Left lobe of liver (tissue), 2 donors: Measurements from ENCODE around the gene BLOC1S3. TPM values are rescaled to one million over a fixed set of nuclear protein-coding genes. Genes with fewer than 3 reads are reported as not detected.

Source experiments
- ATAC-seq: fragments of 200-7000 bp; cut with Tn5 transposase; one replicate; pipeline ENCODE4 v1.9.1; 2020; ENCODE audit warnings: mild to moderate bottlenecking, moderate library complexity
- DNase-seq: peaks from one replicate; pipeline ENCODE4 v3.0.0-alpha.2; 2020; ENCODE audit warnings: low spot score
- total RNA-seq: library from RNA; stranded (reverse); gene quantifications from one replicate; pipeline ENCODE4 v1.2.1, GENCODE V29; 2021
- donor health status: DM: no; HTN: no; CAD: no; lungs with moderate emphysema.
- donor health status: DM: no; HTN: yes; CAD: no.

Gene BLOC1S3
- total RNA-seq, result 6.5 TPM

- ATAC-seq (peak; percentile 90), DNase-seq (peak; percentile 100)
These were observed at the start of gene BLOC1S3 for GRCh38 chr19:45178262-45179071. BLOC1S3 (plus strand) TSS chr19:45178784; CDS start chr19:45179297, 513 bp downstream.

DNA sequence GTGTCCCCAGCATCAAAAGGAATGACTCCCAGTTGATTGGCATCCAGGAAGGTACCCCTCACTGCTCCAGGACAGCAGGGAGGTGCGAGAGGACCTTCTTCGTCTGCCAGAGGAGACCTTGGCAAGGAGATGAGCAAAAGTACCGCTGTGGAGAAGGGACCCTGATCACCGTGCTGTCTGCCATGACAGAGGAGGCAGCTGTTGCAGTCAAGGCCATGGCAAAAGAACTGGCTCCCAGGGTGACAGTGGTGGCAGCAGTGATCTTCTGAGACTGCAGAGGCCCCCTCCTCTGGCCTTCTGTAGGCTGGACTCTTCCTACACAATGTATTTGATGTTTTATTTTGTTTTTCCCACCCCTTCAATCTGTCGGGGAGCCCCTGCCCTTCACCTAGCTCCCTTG, 49.8 kb upstream of the BLOC1S3 start:
- no peak for DNase-seq
- no peak for ATAC-seq

DNA sequence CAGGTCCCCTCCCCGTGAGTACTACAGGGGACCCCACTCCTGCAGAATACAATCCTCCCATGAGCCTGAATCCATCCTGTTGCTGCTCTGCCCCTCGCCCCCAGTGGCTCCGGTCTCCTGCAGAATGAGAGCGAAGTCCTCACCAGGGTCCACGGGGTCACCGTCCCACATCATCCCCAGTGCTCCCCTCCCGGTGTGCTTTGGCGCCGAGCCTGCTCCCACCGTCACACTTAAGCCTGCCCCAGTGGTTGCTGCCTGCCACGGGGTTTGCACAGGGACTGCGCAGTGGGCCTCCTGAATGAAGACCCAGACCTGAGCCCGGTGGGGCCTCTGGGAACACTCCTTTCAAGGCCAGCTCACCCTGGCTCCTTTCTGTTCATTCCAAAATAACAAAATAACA, 48.3 kb upstream of the BLOC1S3 start:
- ATAC-seq (no peak), DNase-seq (no peak)

- ATAC-seq, result peak; percentile 73
- no peak for DNase-seq
These were observed 47.5 kb upstream of the BLOC1S3 start for GRCh38 chr19:45130888-45131615.

GRCh38 chr19:45133661-45134060, 44.9 kb upstream of the BLOC1S3 start:
- ATAC-seq (no peak), DNase-seq (no peak)

DNA sequence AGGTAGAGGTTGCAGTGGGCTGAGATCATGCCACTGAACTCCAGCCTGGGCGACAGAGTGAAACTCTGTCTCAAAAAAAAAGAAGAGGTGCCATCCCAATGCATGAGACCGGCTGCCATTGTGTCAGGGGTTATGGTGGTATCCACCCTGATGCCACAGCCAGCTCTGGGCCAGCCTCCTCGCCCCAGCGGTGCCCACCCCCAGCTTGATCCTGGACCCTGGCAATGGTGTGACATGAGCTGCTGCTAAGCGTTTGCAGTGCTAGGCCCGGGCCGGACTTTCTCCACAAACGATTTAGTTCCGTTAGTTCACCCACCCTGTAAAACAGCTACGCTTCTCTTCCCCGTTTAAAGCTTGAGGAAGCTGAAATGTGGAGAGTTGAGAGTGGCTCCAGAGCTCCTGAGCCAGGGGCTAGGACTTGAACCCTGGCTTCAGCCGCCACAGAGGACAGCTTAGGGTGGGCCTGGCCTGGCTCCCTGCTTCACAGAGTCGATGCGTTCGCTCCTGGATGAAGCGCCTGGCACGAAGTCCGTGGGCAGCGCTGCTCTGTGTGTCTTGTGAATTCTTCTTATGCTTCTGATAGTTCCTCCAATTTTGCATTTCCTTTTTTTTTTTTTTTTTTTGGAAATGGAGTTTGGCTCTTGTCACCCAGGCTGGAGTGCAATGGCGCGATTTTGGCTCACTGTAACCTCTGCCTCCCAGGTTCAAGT, 43.3 kb upstream of the BLOC1S3 start:
- no peak for ATAC-seq
- DNase-seq, result no peak

GRCh38 chr19:45136507-45137178, 41.9 kb upstream of the BLOC1S3 start:
- ATAC-seq (no peak), DNase-seq (no peak)

- ATAC-seq (no peak), DNase-seq (no peak)
These were observed 41.3 kb upstream of the BLOC1S3 start for GRCh38 chr19:45137179-45137761.

GRCh38 chr19:45138303-45138751, 40.3 kb upstream of the BLOC1S3 start:
- no peak for DNase-seq
- no peak for ATAC-seq

- ATAC-seq (no peak), DNase-seq (no peak)
These were observed 39.1 kb upstream of the BLOC1S3 start for GRCh38 chr19:45139286-45140143.

DNA sequence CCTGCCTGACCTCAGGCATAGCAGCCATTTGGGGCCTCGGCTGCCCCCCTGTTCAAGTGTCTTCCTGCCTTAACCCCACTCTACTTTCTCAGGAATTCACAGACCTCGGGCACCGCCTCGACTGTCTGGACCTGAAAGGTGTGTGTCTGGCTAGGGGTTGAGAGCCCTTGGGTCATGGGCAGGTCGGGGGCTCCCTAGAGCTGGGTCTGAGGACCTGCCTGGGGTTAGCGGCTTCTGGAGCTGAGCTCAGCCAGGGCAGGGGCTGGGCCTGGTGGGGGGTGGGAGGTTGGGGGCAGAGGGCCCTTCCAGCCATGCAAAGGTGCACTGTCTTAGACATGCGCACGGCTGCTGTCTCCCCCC, 38.5 kb upstream of the BLOC1S3 start:
- DNase-seq, result no peak

DNA sequence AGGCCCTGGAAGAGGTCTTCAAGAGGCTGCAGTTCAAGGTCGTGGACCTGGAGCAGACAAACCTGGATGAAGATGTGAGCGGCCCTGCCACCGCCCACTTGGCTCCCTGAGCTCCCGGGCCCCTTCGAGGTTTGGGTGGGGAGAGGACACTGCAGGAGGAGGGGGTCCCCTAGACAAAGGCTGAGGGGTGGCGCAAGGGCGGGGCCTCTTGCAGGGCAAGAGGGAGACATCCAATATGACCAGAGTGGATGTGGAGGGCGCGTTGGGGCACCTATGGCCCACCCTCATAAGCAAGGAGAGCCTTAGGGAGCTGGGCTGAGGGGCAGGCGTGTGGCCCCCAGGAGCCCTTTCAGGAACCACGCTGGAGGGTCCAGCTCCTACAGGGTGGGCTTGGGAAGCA, 38.1 kb upstream of the BLOC1S3 start:
- DNase-seq (no peak), ATAC-seq (no peak)

More for the DNA sequence above, 38.5 kb upstream of the BLOC1S3 start:
- no peak for ATAC-seq

- DNase-seq (no peak), ATAC-seq (no peak)
These were observed 37.2 kb upstream of the BLOC1S3 start for GRCh38 chr19:45141203-45141900.

DNA sequence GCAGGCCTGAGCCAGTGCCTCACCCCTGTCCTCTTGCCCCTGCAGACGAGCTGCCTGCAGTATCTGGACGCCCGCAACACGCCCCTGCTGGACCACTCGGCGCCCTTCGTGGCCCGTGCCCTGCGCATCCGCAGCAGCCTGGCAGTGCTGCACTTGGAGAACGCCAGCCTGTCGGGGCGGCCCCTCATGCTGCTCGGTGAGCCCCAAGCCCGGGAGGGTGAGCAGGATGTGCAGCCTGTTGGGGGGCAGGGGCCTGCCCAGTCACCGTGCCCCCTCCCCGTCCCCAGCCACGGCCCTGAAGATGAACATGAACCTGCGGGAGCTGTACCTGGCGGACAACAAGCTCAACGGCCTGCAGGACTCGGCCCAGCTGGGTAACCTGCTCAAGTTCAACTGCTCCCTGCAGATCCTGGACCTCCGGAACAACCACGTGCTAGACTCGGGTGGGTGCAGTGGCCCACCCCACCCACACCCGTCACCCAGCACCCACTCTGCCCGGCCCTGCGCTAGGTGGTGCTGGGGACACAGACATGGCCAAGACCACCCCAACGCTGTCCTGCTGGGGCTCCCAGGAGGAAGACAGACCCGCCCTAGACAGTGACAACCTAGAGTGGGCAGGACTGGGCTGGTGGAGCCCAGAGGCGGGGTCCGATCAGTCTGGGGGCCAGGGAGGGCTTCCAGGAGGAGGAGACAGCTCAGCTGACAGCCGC, 36.4 kb upstream of the BLOC1S3 start:
- DNase-seq (no peak), ATAC-seq (no peak)

GRCh38 chr19:45142726-45143110, 35.9 kb upstream of the BLOC1S3 start:
- ATAC-seq, result no peak
- DNase-seq, result no peak

- no peak for DNase-seq
- ATAC-seq, result no peak
These were observed 33.9 kb upstream of the BLOC1S3 start for GRCh38 chr19:45144431-45145269.
